ENCODE measurements around the gene GAREM1. TPM values are rescaled to one million over a fixed set of nuclear protein-coding genes. Genes with fewer than 3 reads are reported as not detected.

Gene GAREM1
- total RNA-seq, 2 experiments from 2014 or later: 0.05 TPM; not detected in 1

DNA sequence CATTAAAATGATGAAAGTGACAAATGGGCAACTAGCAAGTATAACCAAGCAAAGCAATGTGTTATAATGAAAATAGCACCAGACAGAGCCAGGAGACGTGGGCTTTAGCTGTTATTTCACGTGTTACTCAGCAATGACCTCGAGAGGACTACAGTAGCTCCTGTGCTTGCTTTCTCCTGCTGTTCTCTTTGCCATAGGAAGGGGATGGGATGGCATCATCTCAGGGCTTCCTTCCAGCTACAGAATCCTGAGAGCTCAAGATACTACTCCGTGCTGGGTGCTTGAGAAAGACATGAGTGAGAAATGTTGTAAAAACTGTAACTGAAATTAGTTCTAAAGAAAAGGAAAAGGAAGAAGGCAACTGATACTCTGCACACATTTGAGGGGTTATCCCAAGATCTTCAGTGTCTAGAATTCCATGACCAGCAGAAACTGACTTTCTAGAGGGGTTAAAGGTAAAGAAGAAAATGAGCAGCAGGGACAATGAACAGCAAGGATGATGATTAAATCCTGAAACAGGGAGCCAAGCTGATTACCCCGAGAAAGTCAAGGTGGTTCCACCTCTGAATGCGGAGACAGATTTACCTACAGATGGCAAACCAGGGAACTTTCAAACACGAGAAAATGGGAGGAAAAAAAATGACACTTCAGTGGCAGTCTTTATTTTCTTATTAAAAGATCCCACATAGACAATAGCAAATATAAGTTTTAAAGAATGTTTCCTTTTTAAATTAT, 33.4 kb downstream of the GAREM1 start:
- no peaks in the 10 kb centered on the region for H3K4me1 Mint-ChIP-seq (ENCODE audit: low read depth)
- ChIA-PET CTCF (no interaction called here), POLR2A (no interaction called here)
- peaks cover 3% of the 10 kb centered on the region for H3K9me3 Mint-ChIP-seq
- H3K27ac Mint-ChIP-seq: no peak overlapping the region
- no peak overlapping the region for H3K4me3 Mint-ChIP-seq
- H3K27me3 Mint-ChIP-seq: peaks cover 11% of the 10 kb centered on the region
- intact Hi-C loops (cut with micrococcal nuclease): no loop called here
- H3K36me3 Mint-ChIP-seq: no peaks in the 10 kb centered on the region
- DNase-seq: no peak

DNA sequence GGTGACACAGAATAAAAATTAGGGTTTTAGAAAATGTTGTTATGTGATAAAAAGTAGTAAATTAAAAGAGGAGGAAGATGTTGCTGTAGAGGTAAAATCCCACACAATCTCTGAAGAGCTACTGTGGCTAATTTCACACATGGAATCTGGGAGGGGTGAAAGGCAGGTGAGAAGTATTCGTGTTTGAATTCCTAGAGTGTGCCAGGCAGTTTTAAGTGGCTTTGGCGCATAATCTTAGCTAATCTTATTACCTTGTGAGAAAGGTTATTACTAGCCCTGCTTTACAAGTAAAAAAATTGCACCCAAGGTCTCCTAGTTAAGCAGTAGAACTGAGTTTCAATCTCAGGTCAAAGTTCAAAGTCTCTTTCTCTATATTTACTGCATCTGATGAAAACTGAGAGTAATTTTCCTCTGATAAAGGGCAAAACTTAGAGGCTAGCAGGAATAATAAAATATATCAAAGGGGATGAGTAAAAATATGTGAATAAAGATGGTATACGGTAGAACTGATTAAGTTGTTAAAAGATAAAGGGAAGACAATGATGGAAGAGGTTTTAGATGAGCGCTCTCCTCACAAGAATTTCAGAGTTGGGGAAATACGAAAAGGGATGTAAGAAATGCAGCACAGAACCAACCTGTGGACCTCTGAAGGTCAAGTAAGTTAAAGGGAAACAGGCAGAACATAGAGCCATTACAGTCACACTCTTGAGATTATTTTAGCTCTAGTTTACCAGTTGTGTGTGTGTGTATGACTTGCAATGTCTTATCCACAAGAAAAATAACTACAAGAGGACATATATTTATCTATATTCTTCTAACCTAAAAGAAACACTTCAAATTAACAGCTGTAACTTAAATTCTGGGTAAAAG, 34.8 kb downstream of the GAREM1 start:
- H3K9me3 Mint-ChIP-seq: peaks cover 11% of the 10 kb centered on the region
- intact Hi-C loops (cut with micrococcal nuclease): no loop called here
- no peak overlapping the region for H3K4me3 Mint-ChIP-seq
- ChIA-PET POLR2A (no interaction called here), CTCF (no interaction called here)
- no peaks in the 10 kb centered on the region for H3K36me3 Mint-ChIP-seq
- no peak overlapping the region for H3K27ac Mint-ChIP-seq
- peaks cover 8% of the 10 kb centered on the region for H3K27me3 Mint-ChIP-seq
- DNase-seq: no peak
- no peaks in the 10 kb centered on the region for H3K4me1 Mint-ChIP-seq (ENCODE audit: low read depth)

DNA sequence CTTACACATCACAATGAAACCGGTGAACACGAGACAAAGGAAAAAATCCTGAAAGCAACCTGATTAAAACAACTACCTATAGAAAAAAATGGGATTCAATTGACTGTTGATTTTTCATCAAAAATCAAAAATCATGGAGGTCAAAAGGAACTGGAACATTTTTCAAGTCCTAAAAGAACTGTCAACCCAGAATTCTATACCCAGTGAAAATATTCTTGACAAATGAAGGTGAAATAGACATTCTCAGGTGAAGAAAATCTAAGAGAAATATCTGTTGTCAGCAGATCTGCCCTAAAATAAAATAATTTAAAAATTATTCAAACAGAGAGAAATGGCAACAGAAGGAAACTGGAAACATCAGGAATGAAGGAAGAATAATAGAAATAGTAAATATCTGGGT, 38.9 kb downstream of the GAREM1 start:
- H3K36me3 Mint-ChIP-seq: no peaks in the 10 kb centered on the region
- H3K9me3 Mint-ChIP-seq: peaks cover 15% of the 10 kb centered on the region
- DNase-seq: no peak
- intact Hi-C loops (cut with micrococcal nuclease): no loop called here
- H3K27ac Mint-ChIP-seq: no peak overlapping the region
- H3K4me1 Mint-ChIP-seq (ENCODE audit: low read depth): no peaks in the 10 kb centered on the region
- ChIA-PET CTCF (no interaction called here), POLR2A (no interaction called here)
- no peak overlapping the region for H3K4me3 Mint-ChIP-seq
- peaks cover 13% of the 10 kb centered on the region for H3K27me3 Mint-ChIP-seq

DNA sequence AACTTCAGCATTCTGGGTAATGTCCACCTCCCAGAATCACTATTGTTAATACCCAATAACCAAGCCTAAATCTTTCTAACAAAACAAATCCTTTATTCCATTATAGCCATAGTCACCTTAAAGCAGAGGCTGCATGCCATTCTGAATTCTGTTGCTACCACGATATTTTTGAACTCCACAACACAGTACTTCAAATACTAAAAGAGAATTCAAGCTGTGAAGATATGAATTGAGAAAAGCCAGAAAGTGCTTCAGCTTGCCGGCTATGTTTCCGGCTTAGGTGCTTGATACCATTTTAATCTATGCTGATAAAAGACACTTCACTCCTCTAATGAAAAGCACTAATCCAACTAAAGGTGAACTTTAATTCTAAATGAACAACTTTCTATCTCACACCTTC, 41.3 kb downstream of the GAREM1 start:
- ChIA-PET CTCF (no interaction called here), POLR2A (no interaction called here)
- peaks cover 15% of the 10 kb centered on the region for H3K9me3 Mint-ChIP-seq
- H3K4me3 Mint-ChIP-seq: no peak overlapping the region
- intact Hi-C loops (cut with micrococcal nuclease): no loop called here
- DNase-seq: no peak
- H3K27me3 Mint-ChIP-seq: peaks cover 13% of the 10 kb centered on the region
- no peak overlapping the region for H3K27ac Mint-ChIP-seq
- H3K36me3 Mint-ChIP-seq: no peaks in the 10 kb centered on the region
- H3K4me1 Mint-ChIP-seq (ENCODE audit: low read depth): no peaks in the 10 kb centered on the region

DNA sequence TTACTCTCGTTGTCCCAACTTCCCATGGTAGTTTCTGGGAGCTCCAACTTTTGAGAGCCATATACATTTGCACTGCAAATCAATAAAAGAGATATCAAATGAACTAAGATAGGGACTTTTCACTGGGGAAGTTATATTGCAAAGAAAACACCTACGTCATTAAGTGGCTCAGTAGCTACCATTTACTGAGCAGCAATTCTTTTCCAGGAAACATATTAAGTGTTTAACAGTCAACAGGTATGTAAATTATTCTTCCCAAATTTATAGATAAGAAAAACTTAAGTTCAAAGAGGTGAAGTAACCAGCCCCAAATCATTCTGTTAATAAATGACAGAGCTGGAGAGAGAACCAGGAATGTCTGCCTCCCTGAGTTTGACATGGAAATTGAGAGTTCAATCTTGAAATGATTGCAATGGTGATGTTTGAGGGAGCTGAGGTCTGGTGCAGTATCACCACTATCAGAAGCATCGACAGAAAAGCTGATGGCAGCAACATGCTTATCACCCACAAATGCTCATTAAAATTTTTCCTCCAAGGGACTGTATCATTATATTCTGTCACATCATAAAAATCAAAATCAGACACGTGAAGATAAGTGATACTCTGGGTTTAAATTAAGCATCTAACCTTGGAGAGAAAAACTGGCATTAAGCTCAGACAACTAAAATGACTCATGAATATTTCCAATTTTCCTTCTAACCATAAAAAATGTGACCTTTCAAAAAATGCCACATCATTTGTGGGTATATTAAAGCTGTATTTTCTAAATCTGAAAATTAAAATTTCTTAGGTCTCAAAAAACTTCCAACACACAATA, 43.4 kb downstream of the GAREM1 start:
- intact Hi-C loops (cut with micrococcal nuclease): no loop called here
- Mint-ChIP-seq H3K36me3 (no peaks in the 10 kb centered on the region), H3K9me3 (peaks cover 12% of the 10 kb centered on the region), H3K27ac (no peak overlapping the region), H3K4me3 (no peak overlapping the region), H3K4me1 (ENCODE audit: low read depth) (no peaks in the 10 kb centered on the region), H3K27me3 (peaks cover 9% of the 10 kb centered on the region)
- CTCF ChIA-PET: interaction anchor here (1.7 kb wide), 1 partner anchor 125 kb away, joined by 4 read pairs; no protein-coding TSS in a partner anchor
- DNase-seq: no peak
- POLR2A ChIA-PET: no interaction called here

DNA sequence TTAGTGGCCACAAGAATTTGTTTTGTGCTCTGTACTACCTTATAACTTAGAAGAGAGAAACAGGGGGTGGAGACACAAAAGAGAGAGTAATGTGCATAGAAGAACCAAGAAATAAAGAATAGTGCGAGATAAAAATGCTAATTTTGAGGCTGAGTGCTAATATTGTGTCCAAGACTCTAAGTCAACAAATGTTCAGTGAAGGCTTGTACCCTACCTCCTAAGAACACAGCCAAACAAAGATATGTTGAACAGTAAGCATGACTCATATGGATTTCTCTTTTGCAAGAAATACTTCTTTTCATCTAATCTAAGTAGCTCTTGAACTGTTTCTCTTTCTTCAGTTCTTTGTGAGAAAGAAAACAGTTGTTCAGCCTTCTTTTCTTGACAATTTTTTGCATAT, 45.2 kb downstream of the GAREM1 start:
- Mint-ChIP-seq H3K27me3 (peaks cover 9% of the 10 kb centered on the region), H3K27ac (no peak overlapping the region), H3K4me3 (no peak overlapping the region), H3K36me3 (no peaks in the 10 kb centered on the region), H3K4me1 (ENCODE audit: low read depth) (no peaks in the 10 kb centered on the region), H3K9me3 (peaks cover under 1% of the 10 kb centered on the region)
- ChIA-PET POLR2A (no interaction called here), CTCF (no interaction called here)
- intact Hi-C loops (cut with micrococcal nuclease): no loop called here
- no peak for DNase-seq

DNA sequence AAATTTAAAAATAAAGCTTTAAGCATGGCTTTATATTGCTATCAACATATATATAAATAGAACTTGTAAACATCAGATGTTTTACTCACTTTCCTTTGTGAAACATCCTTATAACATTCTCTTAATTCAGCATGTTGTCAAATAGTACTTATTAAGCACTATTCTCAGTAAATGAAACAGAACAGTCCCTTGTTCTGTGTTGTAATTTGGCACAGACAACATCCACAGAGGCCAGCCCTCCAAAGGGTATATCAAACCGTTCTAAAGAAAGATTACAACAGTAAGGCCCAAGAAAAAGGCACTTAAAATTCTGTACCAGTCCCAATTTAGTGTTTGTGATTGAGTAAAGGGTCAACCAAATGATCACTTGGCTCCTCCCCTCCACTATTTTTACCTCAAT, 46.0 kb downstream of the GAREM1 start:
- Mint-ChIP-seq H3K36me3 (no peaks in the 10 kb centered on the region), H3K27me3 (peaks cover 6% of the 10 kb centered on the region), H3K4me3 (no peak overlapping the region), H3K9me3 (no peaks in the 10 kb centered on the region), H3K4me1 (ENCODE audit: low read depth) (no peaks in the 10 kb centered on the region), H3K27ac (no peak overlapping the region)
- POLR2A ChIA-PET: no interaction called here
- CTCF ChIA-PET: no interaction called here
- no peak for DNase-seq
- intact Hi-C loops (cut with micrococcal nuclease): no loop called here

DNA sequence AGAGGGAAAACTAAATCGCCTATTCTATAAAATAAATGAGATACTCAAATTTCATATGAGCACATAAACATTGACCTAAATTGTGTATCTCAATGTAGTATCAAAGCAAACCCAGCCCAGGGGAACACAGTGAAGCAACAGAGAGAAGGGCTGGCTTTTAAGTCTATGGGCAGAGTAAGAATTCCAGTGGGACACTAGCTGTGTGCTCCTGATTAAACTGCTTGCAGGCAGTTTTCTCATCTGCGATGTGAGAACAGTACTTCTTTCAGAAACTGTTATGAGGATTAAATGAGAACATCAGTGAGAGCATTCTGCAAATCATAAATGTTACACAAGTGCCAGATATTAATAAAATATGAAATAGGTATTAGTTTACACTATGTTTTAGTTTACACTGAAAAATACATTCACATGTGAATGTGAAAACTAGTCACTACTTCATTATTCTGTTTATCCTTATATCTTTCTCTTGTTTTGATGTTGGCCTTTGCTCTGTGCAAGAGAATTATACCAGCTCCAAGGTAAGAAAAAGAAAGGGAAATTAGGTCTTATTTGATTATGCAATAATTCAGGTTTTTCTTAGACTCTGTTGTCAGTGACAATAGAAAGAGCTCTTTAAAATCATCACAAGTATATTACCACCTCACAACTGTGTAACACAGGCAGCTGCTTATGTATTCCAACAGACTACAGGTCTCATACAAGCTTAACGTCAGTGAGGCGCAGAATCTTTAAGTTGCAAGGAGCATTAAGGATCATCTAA, 47.5 kb downstream of the GAREM1 start:
- H3K9me3 Mint-ChIP-seq: no peaks in the 10 kb centered on the region
- CTCF ChIA-PET: interaction anchor here (1.4 kb wide), 1 partner anchor 129 kb away, joined by 4 read pairs; no protein-coding TSS in a partner anchor

DNA sequence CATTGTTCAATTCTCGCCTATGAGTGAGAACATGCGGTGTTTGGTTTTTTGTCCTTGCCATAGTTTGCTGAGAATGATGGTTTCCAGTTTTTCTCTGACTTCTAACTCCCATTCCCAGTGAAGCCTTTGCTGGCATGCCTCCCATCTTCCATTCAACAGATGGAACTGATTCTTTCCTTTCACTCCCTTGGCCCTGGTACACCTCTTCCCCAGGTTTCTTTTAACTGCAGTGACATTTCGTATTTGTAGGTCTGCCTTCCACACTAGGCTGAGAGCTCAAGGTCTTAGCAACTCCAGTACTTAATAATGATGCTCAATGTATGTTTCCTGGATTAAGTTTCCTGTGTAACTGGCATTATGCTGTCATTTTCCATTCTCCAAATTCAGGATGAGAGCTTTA, 48.5 kb downstream of the GAREM1 start:
- intact Hi-C loops (cut with micrococcal nuclease): no loop called here
- ChIA-PET POLR2A (no interaction called here), CTCF (no interaction called here)
- no peak overlapping the region for H3K27ac Mint-ChIP-seq
- DNase-seq: no peak
- H3K9me3 Mint-ChIP-seq: no peaks in the 10 kb centered on the region
- H3K36me3 Mint-ChIP-seq: no peaks in the 10 kb centered on the region
- H3K27me3 Mint-ChIP-seq: no peaks in the 10 kb centered on the region
- H3K4me3 Mint-ChIP-seq: no peak overlapping the region
- no peaks in the 10 kb centered on the region for H3K4me1 Mint-ChIP-seq (ENCODE audit: low read depth)

More for the DNA sequence above, 47.5 kb downstream of the GAREM1 start:
- DNase-seq: no peak
- no peak overlapping the region for H3K4me3 Mint-ChIP-seq
- H3K4me1 Mint-ChIP-seq (ENCODE audit: low read depth): no peaks in the 10 kb centered on the region
- no peak overlapping the region for H3K27ac Mint-ChIP-seq
- no peaks in the 10 kb centered on the region for H3K36me3 Mint-ChIP-seq
- POLR2A ChIA-PET: no interaction called here
- intact Hi-C loops (cut with micrococcal nuclease): no loop called here
- H3K27me3 Mint-ChIP-seq: peaks cover under 1% of the 10 kb centered on the region

DNA sequence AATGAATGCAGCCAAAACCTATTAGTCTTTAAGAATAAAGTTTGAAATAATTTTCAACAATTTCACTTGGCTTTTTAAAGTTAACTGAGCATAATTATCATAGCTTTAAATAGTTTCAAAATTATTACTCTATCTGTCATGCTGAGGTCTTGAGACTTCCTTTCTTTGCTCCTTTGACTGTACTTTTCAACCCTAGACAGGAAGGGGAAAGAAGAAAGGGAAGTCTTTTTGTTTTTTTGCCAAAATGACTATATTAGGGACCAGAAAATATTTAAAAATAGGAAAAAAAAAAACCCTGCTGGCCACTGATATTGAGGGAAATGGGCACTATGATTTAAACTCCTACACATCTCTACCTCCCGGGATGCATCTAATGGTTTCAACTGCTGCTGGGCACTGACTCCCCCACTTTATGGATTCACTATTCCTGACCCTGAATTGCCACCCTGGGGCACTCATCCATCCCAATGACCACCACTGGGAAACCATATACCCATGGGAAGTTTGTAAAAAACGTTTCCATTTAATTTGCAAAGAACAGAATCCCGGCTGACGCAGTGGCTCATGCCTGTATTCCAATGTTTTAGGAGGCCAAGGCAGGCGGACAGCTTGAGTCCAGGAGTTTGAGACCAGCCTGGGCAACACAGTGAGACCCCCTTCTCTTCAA, 50.5 kb downstream of the GAREM1 start:
- H3K4me3 Mint-ChIP-seq: no peak overlapping the region
- POLR2A ChIA-PET: no interaction called here
- CTCF ChIA-PET: no interaction called here
- H3K27me3 Mint-ChIP-seq: no peaks in the 10 kb centered on the region
- H3K27ac Mint-ChIP-seq: no peak overlapping the region
- H3K36me3 Mint-ChIP-seq: no peaks in the 10 kb centered on the region
- intact Hi-C loops (cut with micrococcal nuclease): no loop called here
- DNase-seq: no peak
- H3K9me3 Mint-ChIP-seq: no peaks in the 10 kb centered on the region
- H3K4me1 Mint-ChIP-seq (ENCODE audit: low read depth): no peaks in the 10 kb centered on the region

DNA sequence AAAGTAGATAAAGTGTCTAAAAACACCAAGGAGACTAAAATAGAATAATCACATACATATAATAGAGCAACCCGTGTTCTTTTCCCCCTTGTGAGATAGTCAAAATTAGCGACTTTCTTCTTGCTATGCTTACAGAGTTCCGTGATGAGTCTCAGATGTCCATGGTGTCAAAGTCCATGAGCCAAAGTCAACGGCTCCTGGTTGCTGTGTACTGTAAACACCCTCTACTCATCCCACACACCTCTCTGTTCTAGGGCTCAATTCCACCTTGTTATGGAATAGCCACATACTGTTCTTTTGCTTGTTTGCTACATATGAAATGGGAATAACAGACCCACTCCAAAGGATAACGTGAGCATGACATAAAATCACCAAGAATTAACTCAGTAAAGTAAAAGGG, 52.5 kb downstream of the GAREM1 start:
- H3K4me3 Mint-ChIP-seq: no peak overlapping the region
- H3K4me1 Mint-ChIP-seq (ENCODE audit: low read depth): no peaks in the 10 kb centered on the region
- no peak overlapping the region for H3K27ac Mint-ChIP-seq
- intact Hi-C loops (cut with micrococcal nuclease): no loop called here
- no peaks in the 10 kb centered on the region for H3K9me3 Mint-ChIP-seq
- ChIA-PET CTCF (no interaction called here), POLR2A (no interaction called here)
- no peaks in the 10 kb centered on the region for H3K36me3 Mint-ChIP-seq
- no peaks in the 10 kb centered on the region for H3K27me3 Mint-ChIP-seq
- no peak for DNase-seq
